ENCODE results near the gene MAU2.

DNA sequence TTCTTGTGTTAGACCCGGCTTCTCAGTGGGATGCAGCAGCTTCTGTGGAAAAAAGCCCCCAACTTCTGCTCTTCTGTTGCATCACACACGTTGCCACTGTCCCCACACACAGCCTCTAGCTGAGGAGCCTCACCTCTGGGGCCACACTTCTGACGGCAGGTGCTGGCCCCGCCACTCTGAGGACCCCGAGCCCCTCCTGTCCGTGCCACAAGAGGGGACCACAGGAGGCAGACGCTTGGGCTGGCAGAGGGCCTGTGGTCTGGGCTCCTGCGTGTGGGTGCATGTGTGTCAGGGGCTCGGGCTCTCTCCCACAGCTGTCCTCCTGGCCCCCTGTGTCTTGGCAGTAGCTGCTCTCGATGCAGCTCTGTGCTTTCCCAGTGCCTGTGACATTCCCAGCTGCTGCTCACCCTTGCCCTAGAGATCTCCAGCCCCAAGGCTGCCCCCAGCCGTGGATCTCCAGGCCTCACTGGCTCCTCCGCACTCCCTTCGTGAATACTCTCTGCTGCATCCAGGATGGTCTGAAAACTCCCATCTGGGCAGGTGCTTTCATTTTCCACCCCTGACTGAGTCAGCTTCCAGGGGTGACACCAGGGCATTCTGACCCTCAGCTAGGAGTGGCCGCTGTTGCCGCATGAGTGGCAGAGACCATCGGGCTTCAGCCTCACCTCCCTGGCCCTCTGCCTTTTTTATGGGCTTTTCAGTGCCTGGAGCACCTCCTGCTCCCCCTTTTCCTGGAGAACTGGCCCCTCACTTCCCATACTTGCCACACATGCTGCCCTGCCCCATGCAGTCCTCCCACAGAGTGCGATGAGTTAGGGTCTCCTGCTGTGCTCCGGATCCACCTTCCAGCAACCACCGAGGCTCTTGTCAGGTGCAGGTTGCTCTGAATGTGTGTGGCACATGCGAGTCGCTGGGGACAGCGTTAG lies 13.7 kb downstream of the MAU2 start:
- TF ChIP-seq EZH2 (IDR thresholded peaks at IDR 0.05; ENCODE audit: low read depth, low read length, severe bottlenecking) = no peak
- TF ChIP-seq, protein P1, sequence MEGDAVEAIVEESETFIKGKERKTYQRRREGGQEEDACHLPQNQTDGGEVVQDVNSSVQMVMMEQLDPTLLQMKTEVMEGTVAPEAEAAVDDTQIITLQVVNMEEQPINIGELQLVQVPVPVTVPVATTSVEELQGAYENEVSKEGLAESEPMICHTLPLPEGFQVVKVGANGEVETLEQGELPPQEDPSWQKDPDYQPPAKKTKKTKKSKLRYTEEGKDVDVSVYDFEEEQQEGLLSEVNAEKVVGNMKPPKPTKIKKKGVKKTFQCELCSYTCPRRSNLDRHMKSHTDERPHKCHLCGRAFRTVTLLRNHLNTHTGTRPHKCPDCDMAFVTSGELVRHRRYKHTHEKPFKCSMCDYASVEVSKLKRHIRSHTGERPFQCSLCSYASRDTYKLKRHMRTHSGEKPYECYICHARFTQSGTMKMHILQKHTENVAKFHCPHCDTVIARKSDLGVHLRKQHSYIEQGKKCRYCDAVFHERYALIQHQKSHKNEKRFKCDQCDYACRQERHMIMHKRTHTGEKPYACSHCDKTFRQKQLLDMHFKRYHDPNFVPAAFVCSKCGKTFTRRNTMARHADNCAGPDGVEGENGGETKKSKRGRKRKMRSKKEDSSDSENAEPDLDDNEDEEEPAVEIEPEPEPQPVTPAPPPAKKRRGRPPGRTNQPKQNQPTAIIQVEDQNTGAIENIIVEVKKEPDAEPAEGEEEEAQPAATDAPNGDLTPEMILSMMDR (IDR thresholded peaks at IDR 0.05; ENCODE audit: control extremely low read depth in 1 of 3, insufficient read depth in 1 of 3, low read depth in 1 of 3, low read length in 3 of 3) = no peak
- no peak for TF ChIP-seq EP300 (IDR thresholded peaks at IDR 0.05; ENCODE audit: borderline replicate concordance in 1 of 2, low read depth in 2 of 2, low read length in 2 of 2)
- TF ChIP-seq, protein P2, sequence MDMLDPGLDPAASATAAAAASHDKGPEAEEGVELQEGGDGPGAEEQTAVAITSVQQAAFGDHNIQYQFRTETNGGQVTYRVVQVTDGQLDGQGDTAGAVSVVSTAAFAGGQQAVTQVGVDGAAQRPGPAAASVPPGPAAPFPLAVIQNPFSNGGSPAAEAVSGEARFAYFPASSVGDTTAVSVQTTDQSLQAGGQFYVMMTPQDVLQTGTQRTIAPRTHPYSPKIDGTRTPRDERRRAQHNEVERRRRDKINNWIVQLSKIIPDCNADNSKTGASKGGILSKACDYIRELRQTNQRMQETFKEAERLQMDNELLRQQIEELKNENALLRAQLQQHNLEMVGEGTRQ (IDR thresholded peaks at IDR 0.05; ENCODE audit: low read length) = no peak
- TF ChIP-seq KDM1A (IDR thresholded peaks at IDR 0.05; ENCODE audit: borderline replicate concordance, low read length) = no peak
